ENCODE results near the gene GSPT1.

Gene GSPT1

GRCh38 chr16:11862489-11862888 lies 53.3 kb downstream of the GSPT1 start:
- Histone ChIP-seq H3K9me3 (ENCODE audit: insufficient read depth, low read length) (no peaks in the 10 kb centered on the region), H3K4me1 (ENCODE audit: low read length) (no peaks in the 10 kb centered on the region; the same call in 1 of the 2 replicates), H3K27me3 (ENCODE audit: low read depth, low read length) (no peaks in the 10 kb centered on the region), H3K4me3 (ENCODE audit: low read length) (no peak overlapping the region), H3K36me3 (replicated peaks; ENCODE audit: low read depth, low read length) (peaks cover 7% of the 10 kb centered on the region), H3K4me2 (ENCODE audit: low read length) (no peak overlapping the region), H3K79me2 (ENCODE audit: low read length) (peaks cover 24% of the 10 kb centered on the region), H2AFZ (ENCODE audit: low read depth, low read length) (no peak overlapping the region), H4K20me1 (ENCODE audit: insufficient read depth, low read length) (peaks cover 8% of the 10 kb centered on the region), H3K9ac (ENCODE audit: low read length) (no peak overlapping the region), H3K27ac (ENCODE audit: low read length) (no peak overlapping the region)
- TF ChIP-seq EZH2phosphoT487 (IDR thresholded peaks at IDR 0.05; ENCODE audit: low read depth) (no peak), CTCF (IDR thresholded peaks at IDR 0.05; ENCODE audit: low read depth, low read length) (no peak)

GRCh38 chr16:11857161-11857560 lies 58.6 kb downstream of the GSPT1 start:
- no peak overlapping the region for H3K4me3 ChIP-seq (ENCODE audit: low read length)
- no peak overlapping the region for H3K9ac ChIP-seq (ENCODE audit: low read length)
- H4K20me1 ChIP-seq (ENCODE audit: insufficient read depth, low read length) = peaks cover 5% of the 10 kb centered on the region
- H3K9me3 ChIP-seq (ENCODE audit: insufficient read depth, low read length) = no peaks in the 10 kb centered on the region
- H3K27me3 ChIP-seq (ENCODE audit: low read depth, low read length) = no peaks in the 10 kb centered on the region
- no peak overlapping the region for H3K4me2 ChIP-seq (ENCODE audit: low read length)
- H2AFZ ChIP-seq (ENCODE audit: low read depth, low read length) = no peak overlapping the region
- H3K4me1 ChIP-seq (ENCODE audit: low read length) = peaks cover 5% of the 10 kb centered on the region
- peaks cover 66% of the 10 kb centered on the region for H3K79me2 ChIP-seq (ENCODE audit: low read length)
- peaks cover 10% of the 10 kb centered on the region for H3K36me3 ChIP-seq (replicated peaks; ENCODE audit: low read depth, low read length)
- no peak for TF ChIP-seq CTCF (IDR thresholded peaks at IDR 0.05; ENCODE audit: low read depth, low read length)
- no peak for TF ChIP-seq EZH2phosphoT487 (IDR thresholded peaks at IDR 0.05; ENCODE audit: low read depth)
- H3K27ac ChIP-seq (ENCODE audit: low read length) = no peak overlapping the region

GRCh38 chr16:11852092-11852809 lies 63.5 kb downstream of the GSPT1 start:
- Histone ChIP-seq H4K20me1 (ENCODE audit: insufficient read depth, low read length) (peaks cover 27% of the 10 kb centered on the region), H3K9ac (ENCODE audit: low read length) (peak overlapping the region; percentile 98), H2AFZ (ENCODE audit: low read depth, low read length) (no peak overlapping the region), H3K79me2 (ENCODE audit: low read length) (peaks cover 92% of the 10 kb centered on the region), H3K27me3 (ENCODE audit: low read depth, low read length) (no peaks in the 10 kb centered on the region), H3K36me3 (replicated peaks; ENCODE audit: low read depth, low read length) (peaks cover 29% of the 10 kb centered on the region), H3K9me3 (ENCODE audit: insufficient read depth, low read length) (no peaks in the 10 kb centered on the region), H3K4me1 (ENCODE audit: low read length) (peaks cover 11% of the 10 kb centered on the region), H3K4me3 (ENCODE audit: low read length) (peak overlapping the region; percentile 86), H3K4me2 (ENCODE audit: low read length) (peak overlapping the region; percentile 93), H3K27ac (ENCODE audit: low read length) (peak overlapping the region; percentile 77)
- TF ChIP-seq CTCF (IDR thresholded peaks at IDR 0.05; ENCODE audit: low read depth, low read length) (no peak), EZH2phosphoT487 (IDR thresholded peaks at IDR 0.05; ENCODE audit: low read depth) (no peak)

GRCh38 chr16:11851294-11852091 lies 64.3 kb downstream of the GSPT1 start, which contains the start of gene RSL1D1:
Gene RSL1D1, minus strand, starts transcription at chr16:11851542. Its CDS starts 30 bp downstream, at chr16:11851512.
- Histone ChIP-seq H3K27ac (ENCODE audit: low read length) (peak within 1 kb of the TSS; percentile 77), H3K4me3 (ENCODE audit: low read length) (peak within 1 kb of the TSS; percentile 86), H3K9ac (ENCODE audit: low read length) (peak within 1 kb of the TSS; percentile 98), H2AFZ (ENCODE audit: low read depth, low read length) (0 out of 2 replicates have a peak within 1 kb of the TSS, but pooled peaks have one; percentile 51), H3K79me2 (ENCODE audit: low read length) (peaks cover 92% of the 10 kb centered on the region), H3K4me2 (ENCODE audit: low read length) (peak within 1 kb of the TSS; percentile 93), H3K27me3 (ENCODE audit: low read depth, low read length) (no peaks in the 10 kb centered on the region), H4K20me1 (ENCODE audit: insufficient read depth, low read length) (peaks cover 27% of the 10 kb centered on the region), H3K36me3 (replicated peaks; ENCODE audit: low read depth, low read length) (peaks cover 35% of the 10 kb centered on the region), H3K9me3 (ENCODE audit: insufficient read depth, low read length) (no peaks in the 10 kb centered on the region), H3K4me1 (ENCODE audit: low read length) (peaks cover 11% of the 10 kb centered on the region)
- no peak for TF ChIP-seq EZH2phosphoT487 (IDR thresholded peaks at IDR 0.05; ENCODE audit: low read depth)
- TF ChIP-seq CTCF (IDR thresholded peaks at IDR 0.05; ENCODE audit: low read depth, low read length) = no peak
